PC-3 (cell line): ENCODE results near the gene SULF2. TPM values are rescaled to one million over a fixed set of nuclear protein-coding genes. Genes with fewer than 3 reads are reported as not detected.
A peak's percentile ranks its signal among the peaks of the same experiment; 100 is the strongest.

Source experiments
- ATAC-seq: fragments of 200-7000 bp; cut with Tn5 transposase; 2 replicates; pipeline ENCODE4 v1.9.1; 2020; ENCODE audit warnings: mild to moderate bottlenecking, moderate library complexity
- BruUV-seq: library from RNA; stranded (reverse); fragments of 400-500 nt; replicated peaks from 2 replicates; lab custom pipeline; 2021; lab: Mats Ljungman, UMichigan
- CTCF ChIA-PET: fragments of 300-600 bp; sonication (Branson Sonifier 250); formaldehyde crosslinking; loops from one replicate; lab custom pipeline; 2022; ENCODE audit warnings: antibody characterized with exemption; lab: Charles Lee
- POLR2A ChIA-PET: fragments of 300-600 bp; sonication (Branson Sonifier 250); formaldehyde crosslinking; loops from one replicate; lab custom pipeline; 2022; ENCODE audit warnings: antibody characterized with exemption; ENCODE audit not compliant: unreplicated experiment; lab: Charles Lee
- DNase-seq: peaks from one replicate; pipeline ENCODE4 v3.0.0-alpha.2; 2015
- H2AFZ ChIP-seq: fragments of 300-600 bp; sonication (generic); 2 replicates; pipeline ENCODE4 v1.6.0; 2016; ENCODE audit warnings: antibody characterized with exemption, low read length
- H3F3A ChIP-seq: fragments of 300-600 bp; sonication (generic); one replicate; pipeline ENCODE4 v1.6.0; 2017; ENCODE audit warnings: antibody characterized with exemption, low read length, control low read depth, mild to moderate bottlenecking; ENCODE audit not compliant: unreplicated experiment
- H3K27ac ChIP-seq: fragments of 300-600 bp; sonication (generic); 2 replicates; pipeline ENCODE4 v1.5.1; 2016; ENCODE audit warnings: mild to moderate bottlenecking, low read length
- H3K27me3 ChIP-seq: fragments of 300-600 bp; sonication (generic); 2 replicates; pipeline ENCODE4 v1.6.1; 2016; ENCODE audit warnings: low read length, mixed read lengths
- H3K36me3 ChIP-seq: fragments of 300-600 bp; sonication (generic); 2 replicates; pipeline ENCODE4 v1.6.1; 2016; ENCODE audit warnings: low read depth, mixed run types, low read length, mixed read lengths
- H3K4me1 ChIP-seq: fragments of 300-600 bp; sonication (generic); 2 replicates; pipeline ENCODE4 v1.5.1; 2016; ENCODE audit warnings: low read length; ENCODE audit not compliant: insufficient read depth
- H3K4me2 ChIP-seq: fragments of 300-600 bp; sonication (generic); 2 replicates; pipeline ENCODE4 v1.6.0; 2016; ENCODE audit warnings: low read length
- H3K4me3 ChIP-seq: fragments of 300-600 bp; sonication (generic); 2 replicates; pipeline ENCODE4 v1.5.1; 2016; ENCODE audit warnings: mild to moderate bottlenecking, low read length, mixed read lengths
- H3K79me2 ChIP-seq: fragments of 300-600 bp; sonication (generic); 2 replicates; pipeline ENCODE4 v1.6.1; 2017; ENCODE audit warnings: low read length, mixed read lengths
- H3K9ac ChIP-seq: fragments of 300-600 bp; sonication (generic); 2 replicates; pipeline ENCODE4 v1.6.0; 2016; ENCODE audit warnings: mild to moderate bottlenecking, low read length
- H3K9me2 ChIP-seq: fragments of 300-600 bp; sonication (generic); replicated peaks from 2 replicates; pipeline ENCODE4 v1.6.1; 2016; ENCODE audit warnings: mixed run types, low read length, mixed read lengths
- H3K9me3 ChIP-seq: fragments of 300-600 bp; sonication (generic); 2 replicates; pipeline ENCODE4 v1.6.1; 2016; ENCODE audit warnings: low read length, mixed read lengths
- H4K20me1 ChIP-seq: fragments of 300-600 bp; sonication (generic); 2 replicates; pipeline ENCODE4 v1.6.1; 2016; ENCODE audit warnings: low read length, mixed read lengths
- CTCF ChIP-seq: fragments of 300-600 bp; sonication (generic); conservative IDR thresholded peaks from 2 replicates; pipeline ENCODE4 v1.5.1; 2017; ENCODE audit warnings: antibody characterized with exemption, low read depth, mild to moderate bottlenecking, low read length
- EZH2 ChIP-seq: fragments of 300-600 bp; sonication (generic); IDR thresholded peaks from one replicate; pipeline ENCODE4 v1.6.1; 2017; ENCODE audit warnings: antibody characterized with exemption, mild to moderate bottlenecking, low read length; ENCODE audit not compliant: unreplicated experiment
- EZH2phosphoT487 ChIP-seq: fragments of 300-600 bp; sonication (generic); IDR thresholded peaks from 2 replicates; pipeline ENCODE4 v1.6.1; 2018; ENCODE audit warnings: mild to moderate bottlenecking, antibody characterized with exemption, low read length, borderline replicate concordance
- intact Hi-C: fragments of 100-400 bp; cut with micrococcal nuclease; formaldehyde crosslinking; loops from 2 replicates; pipeline ENCODE4 v1.9.0; 2023
- total RNA-seq: library from RNA; depleted of rRNA; stranded (reverse); fragments of >200 nt; gene quantifications from 2 replicates; pipeline ENCODE4 v1.2.3, GENCODE V29; 2014

Gene SULF2
- total RNA-seq, 1 experiment from 2014 or later, result 340 TPM

DNA sequence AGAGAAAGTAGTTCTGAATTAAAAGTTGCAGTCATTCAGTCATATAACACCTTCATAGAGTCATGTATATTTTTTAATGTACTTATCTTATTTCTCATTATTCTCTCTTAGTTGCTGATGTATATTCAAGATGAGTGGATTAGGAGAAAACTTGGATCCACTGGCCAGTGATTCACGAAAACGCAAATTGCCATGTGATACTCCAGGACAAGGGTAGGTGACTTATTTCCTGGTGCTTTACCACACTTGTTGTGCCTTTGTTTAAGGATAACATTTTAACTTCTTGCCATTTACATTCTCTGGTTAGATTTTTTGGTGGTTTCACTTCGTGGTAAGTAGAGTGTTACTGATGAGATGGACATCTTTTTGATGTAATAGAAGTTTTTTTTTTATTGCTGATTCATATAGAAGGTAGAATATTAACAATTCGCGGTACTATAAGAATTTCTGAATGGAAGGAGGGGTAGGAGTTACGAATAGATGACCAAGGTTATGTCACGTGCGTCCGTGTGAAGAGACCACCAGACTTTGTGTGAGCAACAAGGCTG is 163.1 kb downstream of the SULF2 start:
- intact Hi-C loops, result loop anchor here (5.0 kb wide), 1 partner anchor 45 kb away; no protein-coding TSS in a partner anchor
- Histone ChIP-seq H3K27ac (no peak overlapping the region), H3K9me3 (no peaks in the 10 kb centered on the region), H3K79me2 (no peaks in the 10 kb centered on the region), H3K9me2 (no peaks in the 10 kb centered on the region), H3K4me3 (no peak overlapping the region), H3K4me2 (no peak overlapping the region), H2AFZ (no peak overlapping the region), H3K36me3 (peaks cover 22% of the 10 kb centered on the region; the same call in 1 of the 2 replicates), H3K4me1 (peaks cover 5% of the 10 kb centered on the region; the same call in 1 of the 2 replicates), H3F3A (no peaks in the 10 kb centered on the region), H4K20me1 (no peaks in the 10 kb centered on the region), H3K9ac (no peak overlapping the region), H3K27me3 (no peaks in the 10 kb centered on the region)
- DNase-seq (no peak), ATAC-seq (peak; percentile 59)
- CTCF ChIA-PET, result no interaction called here
- TF ChIP-seq EZH2 (no peak), EZH2phosphoT487 (no peak), CTCF (no peak)
- POLR2A ChIA-PET, result no interaction called here
- no TSS peak for BruUV-seq

- no peak for TF ChIP-seq EZH2
- peak; percentile 92 for TF ChIP-seq CTCF
- TF ChIP-seq EZH2phosphoT487, result no peak
- no peak overlapping the region for H3K9ac ChIP-seq
- no TSS peak for BruUV-seq
- H3K36me3 ChIP-seq, result peaks cover 15% of the 10 kb centered on the region; the same call in 1 of the 2 replicates
- intact Hi-C loops, result loop anchor here (1.0 to 5.0 kb wide), 7 partner anchors 44 to 425 kb away; no protein-coding TSS in a partner anchor
- no peak overlapping the region for H3K4me2 ChIP-seq
- no peaks in the 10 kb centered on the region for H3K79me2 ChIP-seq
- ATAC-seq (0 out of 2 replicates have a peak, but pooled peaks have one; percentile 38), DNase-seq (peak; percentile 86)
- no peak overlapping the region for H3K4me3 ChIP-seq
- H3K27ac ChIP-seq, result no peak overlapping the region
- peaks cover 5% of the 10 kb centered on the region; the same call in 1 of the 2 replicates for H3K4me1 ChIP-seq
- no peaks in the 10 kb centered on the region for H3K9me2 ChIP-seq
- no peaks in the 10 kb centered on the region for H3K27me3 ChIP-seq
- H2AFZ ChIP-seq, result no peak overlapping the region
- POLR2A ChIA-PET, result interaction anchor here (0.6 to 1.0 kb wide), 3 partner anchors 53 to 237 kb away, joined by 3 to 6 read pairs (median 3); no protein-coding TSS in a partner anchor
- CTCF ChIA-PET, result interaction anchor here (0.5 to 1.5 kb wide), 11 partner anchors 11 to 932 kb away, joined by 3 to 18 read pairs (median 5); partner anchors contain the start of gene TP53RK
- no peaks in the 10 kb centered on the region for H4K20me1 ChIP-seq
- H3K9me3 ChIP-seq, result no peaks in the 10 kb centered on the region
- no peaks in the 10 kb centered on the region for H3F3A ChIP-seq
Observed at GRCh38 chr20:47620808-47621805, 164.2 kb downstream of the SULF2 start.
